OCI-LY7 (cell line): ENCODE data around the gene KIF3C.
"Not testable (repeated sequence)": the region's sequence is repeated elsewhere in the genome, so short reads cannot be mapped to it uniquely, and the experiment has no call there.

ENCODE experiments used
- CTCF ChIP-seq: fragments of 200-600 bp; sonication (generic); conservative IDR thresholded peaks from 2 replicates; pipeline ENCODE4 v1.5.1; 2014; ENCODE audit warnings: mild to moderate bottlenecking, antibody characterized with exemption, low read length, moderate library complexity, mixed read lengths
- EZH2phosphoT487 ChIP-seq: fragments of 200-600 bp; sonication (generic); IDR thresholded peaks from 2 replicates; pipeline ENCODE4 v1.6.1; 2018; ENCODE audit warnings: low read depth, borderline replicate concordance, mild to moderate bottlenecking, mixed run types, antibody characterized with exemption, low read length, moderate library complexity, mixed read lengths

GRCh38 chr2:26028083-26028482 is 45.8 kb upstream of the KIF3C start:
- not testable (repeated sequence) for TF ChIP-seq CTCF, EZH2phosphoT487
